GM19397 (cell line): ENCODE data around the gene DPP6.
"Not testable (repeated sequence)": the region's sequence is repeated elsewhere in the genome, so short reads cannot be mapped to it uniquely, and the experiment has no call there.

Experiments
- ATAC-seq: cut with Tn5 transposase; IDR thresholded peaks from one replicate; pipeline ENCODE4 v1.9.1; 2021; ENCODE audit warnings: mild to moderate bottlenecking, moderate library complexity; ENCODE audit not compliant: unreplicated experiment

The DPP6 gene

DNA sequence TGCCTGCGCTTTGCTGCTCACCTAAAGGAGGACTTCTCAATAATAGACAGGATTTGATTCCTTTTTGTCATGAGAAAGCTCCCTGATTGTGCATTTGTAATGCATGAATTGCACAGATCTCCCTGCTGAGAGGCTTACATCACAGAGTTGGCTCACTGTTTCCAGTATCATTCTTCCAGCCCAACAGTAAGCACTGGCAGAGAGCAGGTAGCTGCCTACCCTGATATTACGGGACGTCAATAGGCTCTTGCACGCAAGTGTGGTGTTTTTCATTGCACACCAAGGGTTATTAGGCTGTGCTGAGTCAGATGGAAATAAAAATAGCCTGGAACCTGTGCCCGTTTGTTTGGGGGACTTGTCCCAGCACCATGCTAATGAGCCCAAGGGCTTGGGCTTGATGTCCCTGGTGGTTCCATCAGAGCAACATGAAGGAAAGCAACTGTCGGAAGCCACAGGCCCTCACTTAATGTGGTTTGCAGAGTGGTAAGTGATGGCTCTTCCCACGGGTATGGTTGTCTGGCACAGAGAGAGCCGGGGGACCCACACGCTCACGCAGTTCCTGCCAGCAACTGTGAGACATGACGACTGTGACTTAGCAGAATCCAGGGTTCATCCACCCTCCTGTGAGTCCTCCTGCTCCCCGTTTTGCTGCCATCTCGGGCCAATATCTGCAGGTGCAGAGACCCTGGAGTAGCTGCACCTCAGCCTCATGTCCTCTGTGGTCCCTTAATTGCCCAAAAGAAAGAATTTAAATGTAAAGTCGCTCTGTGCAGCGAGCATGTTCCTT is 20.4 kb downstream of the DPP6 start:
- ATAC-seq = not testable (repeated sequence)

DNA sequence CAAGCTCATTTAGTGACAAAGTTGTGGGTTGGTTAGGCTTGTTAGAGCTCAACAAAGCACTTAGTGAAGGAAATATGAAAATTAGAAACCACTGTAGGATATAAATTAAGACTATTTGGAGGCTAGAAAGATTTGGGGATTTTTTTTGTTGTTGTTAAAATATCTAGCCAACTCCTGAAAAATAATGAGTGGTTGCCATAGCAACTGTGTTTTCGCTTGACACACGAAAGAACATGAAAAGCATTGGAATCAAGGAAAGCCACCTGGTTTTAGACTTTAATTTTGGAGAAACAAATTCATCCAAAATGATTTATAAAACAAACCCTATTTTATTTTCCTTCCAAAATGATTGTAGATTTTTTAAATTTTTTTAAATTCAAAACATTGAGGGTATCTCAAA is 26.3 kb downstream of the DPP6 start:
- not testable (repeated sequence) for ATAC-seq

DNA sequence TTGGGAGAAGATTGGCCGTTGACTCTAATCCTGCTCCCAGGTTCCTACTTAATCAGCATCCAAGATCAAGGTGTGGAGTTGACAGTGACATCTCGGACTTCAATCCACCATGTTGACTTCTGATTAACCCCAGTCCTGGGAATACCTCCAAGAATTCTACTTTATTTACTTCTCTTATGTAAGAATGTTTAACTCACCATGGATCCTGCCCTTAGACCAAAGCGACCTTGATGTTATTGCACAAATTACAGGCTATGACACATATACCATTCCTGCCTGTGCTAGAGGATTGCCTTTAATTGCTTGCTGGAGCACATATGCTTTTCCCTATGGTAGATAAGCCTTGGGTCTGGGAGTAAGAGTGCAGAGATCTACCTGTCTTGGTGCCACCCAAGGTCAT is 28.1 kb downstream of the DPP6 start:
- not testable (repeated sequence) for ATAC-seq

- ATAC-seq = not testable (repeated sequence)
These were observed 35.0 kb downstream of the DPP6 start for GRCh38 chr7:154087037-154087725.

DNA sequence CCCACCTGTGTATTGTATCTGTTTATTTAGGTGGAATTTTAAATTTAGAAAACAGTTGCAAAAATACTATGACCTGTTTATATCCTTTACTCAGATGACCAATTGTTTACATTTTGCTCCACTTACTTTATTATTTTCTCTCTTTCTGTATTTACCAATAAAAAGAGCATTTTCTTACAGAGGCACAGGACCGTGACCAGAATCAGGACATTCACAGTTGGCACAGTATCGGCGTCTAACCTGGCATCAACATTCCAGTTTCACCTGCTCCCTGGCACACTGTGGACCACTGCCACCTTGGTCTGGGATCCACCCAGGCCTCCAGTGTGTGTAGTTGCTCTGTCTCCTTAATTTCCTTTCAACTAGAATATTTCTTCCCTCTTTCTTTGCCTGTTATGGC is 39.9 kb downstream of the DPP6 start:
- ATAC-seq = not testable (repeated sequence)

- not testable (repeated sequence) for ATAC-seq
These were observed 43.0 kb downstream of the DPP6 start for GRCh38 chr7:154095201-154095600.

- not testable (repeated sequence) for ATAC-seq
These were observed 52.9 kb downstream of the DPP6 start for GRCh38 chr7:154105063-154105462.

- ATAC-seq = not testable (repeated sequence)
These were observed 57.4 kb downstream of the DPP6 start for GRCh38 chr7:154109615-154110014.

DNA sequence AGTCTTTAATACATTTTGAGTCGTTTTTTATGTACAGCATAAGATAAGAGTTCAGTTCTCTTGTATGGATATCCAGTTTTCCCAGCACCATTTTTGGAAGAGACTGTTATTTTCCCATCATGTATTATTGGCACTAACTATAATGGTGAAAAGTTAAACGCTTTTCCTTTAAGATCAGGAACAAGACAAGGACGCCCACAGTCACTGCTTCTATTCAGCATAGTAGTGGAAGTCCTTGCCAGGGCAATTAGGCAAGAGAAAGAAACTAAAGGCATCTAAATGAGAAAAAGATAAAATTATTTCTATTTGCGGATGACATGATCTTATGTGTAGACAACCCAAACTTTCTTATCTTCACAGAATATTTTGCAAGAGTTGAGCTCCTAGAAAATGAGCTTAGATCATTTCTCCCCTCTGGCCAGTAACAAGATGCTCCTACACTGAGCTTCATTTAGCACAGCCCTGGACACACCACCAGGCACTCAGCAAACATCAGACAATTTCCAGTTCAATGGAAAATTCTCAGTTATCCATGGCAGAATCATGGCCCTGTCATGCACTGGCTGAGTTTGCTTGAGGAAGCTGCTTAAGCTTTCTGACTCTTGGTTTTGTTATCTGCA is 61.6 kb downstream of the DPP6 start:
- ATAC-seq = not testable (repeated sequence)

- ATAC-seq = not testable (repeated sequence)
These were observed 65.5 kb downstream of the DPP6 start for GRCh38 chr7:154117411-154118390.

GRCh38 chr7:154120825-154121224 is 68.6 kb downstream of the DPP6 start:
- ATAC-seq = not testable (repeated sequence)

DNA sequence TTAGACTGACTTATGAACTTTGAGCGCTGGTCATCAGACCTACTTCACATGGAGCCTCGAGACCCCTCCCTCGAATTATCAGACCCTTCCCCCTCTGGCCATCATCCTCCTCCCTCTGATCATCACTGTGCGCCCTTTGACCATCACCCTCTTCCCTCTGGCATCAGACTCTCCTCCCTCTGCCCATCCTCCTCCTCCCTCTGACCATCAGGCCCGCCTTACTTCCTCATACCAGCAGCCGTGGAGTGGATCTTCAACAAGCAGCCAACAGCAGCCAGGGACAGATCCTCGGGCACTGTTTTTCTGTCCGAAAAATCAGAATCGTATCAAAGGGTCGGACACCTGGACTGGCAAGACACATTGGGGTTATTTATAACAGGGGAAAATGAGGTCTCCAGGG is 70.5 kb downstream of the DPP6 start:
- ATAC-seq = not testable (repeated sequence)

- ATAC-seq = not testable (repeated sequence)
These were observed 71.2 kb downstream of the DPP6 start for GRCh38 chr7:154123397-154123796.

GRCh38 chr7:154129142-154129541 is 76.9 kb downstream of the DPP6 start:
- ATAC-seq = not testable (repeated sequence)

- ATAC-seq = not testable (repeated sequence)
These were observed 80.4 kb downstream of the DPP6 start for GRCh38 chr7:154132617-154133016.

DNA sequence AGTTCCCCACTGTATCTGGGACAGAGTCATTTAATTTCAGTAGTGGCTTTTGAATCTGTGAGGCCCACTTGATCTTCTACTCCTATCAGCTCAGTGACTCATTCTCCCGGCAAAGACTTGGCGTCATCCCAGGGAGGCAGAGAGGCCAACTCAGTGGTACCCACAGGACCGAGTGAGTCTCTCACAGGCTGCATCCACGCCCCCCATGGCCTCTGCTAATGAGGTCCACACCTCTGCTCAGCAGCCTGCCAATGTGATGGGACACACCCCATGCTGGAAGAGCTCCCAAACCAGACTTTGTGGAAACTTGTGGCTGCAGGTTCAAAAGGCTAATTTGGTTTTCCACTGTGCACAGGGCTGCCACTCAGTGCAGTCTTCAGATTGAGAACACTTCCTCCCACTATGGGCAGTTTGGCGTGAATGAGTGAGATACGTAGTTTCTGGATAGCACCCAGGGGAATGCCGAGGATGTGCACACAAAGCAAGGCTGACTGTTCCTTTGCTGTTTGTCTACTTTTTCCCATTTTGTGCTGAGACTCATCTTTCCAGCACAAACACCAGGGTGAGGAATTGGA is 81.6 kb downstream of the DPP6 start:
- ATAC-seq = not testable (repeated sequence)

DNA sequence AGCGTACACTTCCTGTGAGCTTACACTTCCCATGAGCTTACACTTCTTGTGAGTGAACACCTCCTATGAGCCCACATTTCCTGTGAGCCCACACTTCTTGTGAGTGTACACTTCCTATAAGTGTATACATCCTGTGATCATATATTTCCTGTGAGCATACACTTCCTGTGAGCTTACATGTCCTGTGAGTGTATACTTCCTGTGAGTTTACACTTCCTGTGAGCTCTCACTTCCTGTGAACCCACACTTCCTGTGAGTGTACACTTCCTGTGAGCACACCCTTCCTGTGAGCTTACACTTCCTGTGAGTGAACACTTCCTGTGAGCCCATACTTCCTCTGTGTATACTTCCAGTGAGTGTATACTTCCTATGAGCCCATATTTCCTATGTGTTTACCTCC is 82.5 kb downstream of the DPP6 start:
- ATAC-seq = not testable (repeated sequence)

GRCh38 chr7:154135646-154136045 is 83.4 kb downstream of the DPP6 start:
- ATAC-seq = not testable (repeated sequence)

DNA sequence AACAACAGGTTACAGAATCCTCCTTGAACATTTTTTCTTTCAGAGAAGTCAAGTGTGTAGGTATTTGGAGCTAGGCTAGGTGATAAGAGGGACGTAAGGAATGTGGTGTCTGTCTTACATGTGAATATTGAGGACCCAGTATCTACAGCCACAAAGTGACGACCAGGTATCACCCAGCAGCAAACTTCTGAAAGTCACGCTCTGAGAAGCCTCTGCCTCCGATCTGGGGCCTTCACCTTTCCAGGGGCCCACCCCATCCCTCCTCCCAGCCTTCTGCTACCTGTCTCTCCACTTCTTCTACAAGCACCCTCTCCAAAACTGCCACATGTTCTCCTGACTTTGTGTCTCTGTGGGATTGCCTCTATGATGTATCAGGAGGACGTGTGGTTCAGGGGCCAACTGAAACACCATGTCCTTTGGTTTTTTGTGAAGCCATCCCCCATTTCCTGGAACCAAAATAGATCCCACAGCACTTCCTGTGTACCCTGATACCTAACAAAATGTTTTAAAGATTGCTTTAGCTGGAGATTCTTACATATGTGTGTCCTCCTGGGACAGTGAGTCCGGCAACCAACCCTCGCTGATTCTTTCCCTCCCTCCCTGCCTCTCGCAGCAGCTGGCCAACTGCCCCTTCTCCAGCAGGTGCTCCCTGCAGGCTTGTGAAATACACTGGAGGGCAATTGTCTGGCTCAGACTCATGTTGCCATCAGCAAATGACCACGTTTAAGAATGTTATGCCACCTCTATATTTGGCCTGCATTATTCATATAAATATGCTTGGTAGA is 93.9 kb downstream of the DPP6 start:
- ATAC-seq = not testable (repeated sequence)
